ENCODE measurements around the gene HMGB1.

DNA sequence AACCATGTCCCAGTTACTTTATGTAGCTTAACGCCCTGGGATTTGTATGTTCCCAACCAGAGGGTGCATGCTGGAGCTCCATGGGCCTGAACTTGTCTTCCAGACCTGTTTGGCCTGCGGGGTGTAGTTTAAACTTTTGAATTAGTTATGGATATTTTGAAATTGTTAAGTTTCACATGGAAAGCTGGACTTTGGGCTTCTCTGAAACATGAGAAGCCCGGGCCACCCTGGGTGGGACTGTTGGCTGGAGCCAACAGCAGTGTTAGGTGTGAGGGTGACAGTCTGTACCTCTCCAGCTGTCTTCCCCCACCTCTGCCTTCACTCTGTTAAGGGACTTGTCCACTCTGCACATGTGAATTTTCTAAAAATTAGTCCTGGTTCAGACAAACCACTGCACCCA is 41.8 kb downstream of the HMGB1 start:
- TF ChIP-seq, protein P1, sequence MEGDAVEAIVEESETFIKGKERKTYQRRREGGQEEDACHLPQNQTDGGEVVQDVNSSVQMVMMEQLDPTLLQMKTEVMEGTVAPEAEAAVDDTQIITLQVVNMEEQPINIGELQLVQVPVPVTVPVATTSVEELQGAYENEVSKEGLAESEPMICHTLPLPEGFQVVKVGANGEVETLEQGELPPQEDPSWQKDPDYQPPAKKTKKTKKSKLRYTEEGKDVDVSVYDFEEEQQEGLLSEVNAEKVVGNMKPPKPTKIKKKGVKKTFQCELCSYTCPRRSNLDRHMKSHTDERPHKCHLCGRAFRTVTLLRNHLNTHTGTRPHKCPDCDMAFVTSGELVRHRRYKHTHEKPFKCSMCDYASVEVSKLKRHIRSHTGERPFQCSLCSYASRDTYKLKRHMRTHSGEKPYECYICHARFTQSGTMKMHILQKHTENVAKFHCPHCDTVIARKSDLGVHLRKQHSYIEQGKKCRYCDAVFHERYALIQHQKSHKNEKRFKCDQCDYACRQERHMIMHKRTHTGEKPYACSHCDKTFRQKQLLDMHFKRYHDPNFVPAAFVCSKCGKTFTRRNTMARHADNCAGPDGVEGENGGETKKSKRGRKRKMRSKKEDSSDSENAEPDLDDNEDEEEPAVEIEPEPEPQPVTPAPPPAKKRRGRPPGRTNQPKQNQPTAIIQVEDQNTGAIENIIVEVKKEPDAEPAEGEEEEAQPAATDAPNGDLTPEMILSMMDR (IDR thresholded peaks at IDR 0.05), result no peak
- TF ChIP-seq POLR2AphosphoS5 (IDR thresholded peaks at IDR 0.05) (no peak), POLR2A (IDR thresholded peaks at IDR 0.05) (no peak), EP300 (IDR thresholded peaks at IDR 0.05) (no peak)
